Activated B cell treated with CpG ODN at 0.5 μM for 24 hours (primary cell): ENCODE data around the gene SOX1. TPM values are rescaled to one million over a fixed set of nuclear protein-coding genes. Genes with fewer than 3 reads are reported as not detected.

Experiments
- ATAC-seq: fragments of 200-7000 bp; cut with Tn5 transposase; one replicate; pipeline ENCODE4 v1.10.0; 2021; ENCODE audit warnings: low read depth, mild to moderate bottlenecking, moderate library complexity
- CTCF ChIA-PET: fragments of 350-600 bp; sonication (Branson Sonifier 250); formaldehyde crosslinking; loops from one replicate; lab custom pipeline; 2021; ENCODE audit warnings: antibody characterized with exemption; lab: Charles Lee
- POLR2A ChIA-PET: fragments of 350-600 bp; sonication (Branson Sonifier 250); formaldehyde crosslinking; loops from one replicate; lab custom pipeline; 2021; ENCODE audit warnings: antibody characterized with exemption; lab: Charles Lee
- DNase-seq: peaks from one replicate; pipeline ENCODE4 v3.0.0; 2022
- H3K27ac Mint-ChIP-seq: one replicate; pipeline ENCODE4 v1.8.0; 2020; ENCODE audit warnings: mixed read lengths
- H3K27me3 Mint-ChIP-seq: one replicate; pipeline ENCODE4 v1.8.0; 2021; ENCODE audit warnings: mixed read lengths
- H3K36me3 Mint-ChIP-seq: one replicate; pipeline ENCODE4 v1.8.0; 2021; ENCODE audit warnings: low read depth, mixed read lengths
- H3K4me1 Mint-ChIP-seq: one replicate; pipeline ENCODE4 v1.8.0; 2021; ENCODE audit warnings: mixed read lengths
- H3K4me3 Mint-ChIP-seq: one replicate; pipeline ENCODE4 v1.8.0; 2020; ENCODE audit warnings: mild to moderate bottlenecking, mixed read lengths
- H3K9me3 Mint-ChIP-seq: one replicate; pipeline ENCODE4 v1.8.0; 2020; ENCODE audit warnings: mixed read lengths
- intact Hi-C: fragments of 100-400 bp; cut with micrococcal nuclease; formaldehyde crosslinking; loops from one replicate; pipeline ENCODE4 v1.15.1; 2024
- total RNA-seq: library from RNA; stranded (reverse); gene quantifications from 2 replicates; pipeline ENCODE4 v1.2.3, GENCODE V29; 2022
- TF ChIP-seq, protein P1 (sequence below): fragments of 200-600 bp; IDR thresholded peaks from one replicate; pipeline ENCODE4 v1.8.0; 2022; ENCODE audit warnings: antibody characterized with exemption, mild to moderate bottlenecking

Gene SOX1
- total RNA-seq, 1 donor from 2014 or later: not detected

DNA sequence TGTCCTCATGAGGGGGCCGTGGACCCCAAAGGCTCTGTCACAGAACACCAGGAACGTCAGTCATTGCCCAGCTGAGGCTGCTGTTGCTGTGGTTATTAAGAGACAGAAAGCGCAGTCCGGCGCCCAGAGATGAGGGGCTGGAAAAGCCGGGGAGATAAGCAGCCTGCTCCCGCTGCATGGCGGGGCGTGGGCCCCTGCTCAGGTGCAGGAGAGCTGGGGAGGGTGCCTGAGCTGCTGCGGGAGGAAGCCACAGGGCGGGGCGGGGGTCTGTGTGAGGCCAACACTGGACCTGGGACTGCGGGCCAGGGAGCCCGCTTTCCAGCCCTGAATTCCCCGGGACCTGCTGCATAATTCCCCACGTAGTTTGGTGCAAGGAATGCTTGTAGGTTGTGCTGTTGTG, 11.3 kb downstream of the SOX1 start:
- H3K4me1 Mint-ChIP-seq: no peaks in the 10 kb centered on the region
- no peak overlapping the region for H3K27ac Mint-ChIP-seq
- ChIA-PET CTCF (no interaction called here), POLR2A (no interaction called here)
- H3K9me3 Mint-ChIP-seq: peaks cover 4% of the 10 kb centered on the region
- no peaks in the 10 kb centered on the region for H3K36me3 Mint-ChIP-seq
- intact Hi-C loops: loop anchor here (10.0 kb wide), 1 partner anchor 527 kb away; no protein-coding TSS in a partner anchor
- peaks cover 36% of the 10 kb centered on the region for H3K27me3 Mint-ChIP-seq
- DNase-seq (no peak), ATAC-seq (no peak)
- TF ChIP-seq, protein P1, sequence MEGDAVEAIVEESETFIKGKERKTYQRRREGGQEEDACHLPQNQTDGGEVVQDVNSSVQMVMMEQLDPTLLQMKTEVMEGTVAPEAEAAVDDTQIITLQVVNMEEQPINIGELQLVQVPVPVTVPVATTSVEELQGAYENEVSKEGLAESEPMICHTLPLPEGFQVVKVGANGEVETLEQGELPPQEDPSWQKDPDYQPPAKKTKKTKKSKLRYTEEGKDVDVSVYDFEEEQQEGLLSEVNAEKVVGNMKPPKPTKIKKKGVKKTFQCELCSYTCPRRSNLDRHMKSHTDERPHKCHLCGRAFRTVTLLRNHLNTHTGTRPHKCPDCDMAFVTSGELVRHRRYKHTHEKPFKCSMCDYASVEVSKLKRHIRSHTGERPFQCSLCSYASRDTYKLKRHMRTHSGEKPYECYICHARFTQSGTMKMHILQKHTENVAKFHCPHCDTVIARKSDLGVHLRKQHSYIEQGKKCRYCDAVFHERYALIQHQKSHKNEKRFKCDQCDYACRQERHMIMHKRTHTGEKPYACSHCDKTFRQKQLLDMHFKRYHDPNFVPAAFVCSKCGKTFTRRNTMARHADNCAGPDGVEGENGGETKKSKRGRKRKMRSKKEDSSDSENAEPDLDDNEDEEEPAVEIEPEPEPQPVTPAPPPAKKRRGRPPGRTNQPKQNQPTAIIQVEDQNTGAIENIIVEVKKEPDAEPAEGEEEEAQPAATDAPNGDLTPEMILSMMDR: no peak
- H3K4me3 Mint-ChIP-seq: no peak overlapping the region

DNA sequence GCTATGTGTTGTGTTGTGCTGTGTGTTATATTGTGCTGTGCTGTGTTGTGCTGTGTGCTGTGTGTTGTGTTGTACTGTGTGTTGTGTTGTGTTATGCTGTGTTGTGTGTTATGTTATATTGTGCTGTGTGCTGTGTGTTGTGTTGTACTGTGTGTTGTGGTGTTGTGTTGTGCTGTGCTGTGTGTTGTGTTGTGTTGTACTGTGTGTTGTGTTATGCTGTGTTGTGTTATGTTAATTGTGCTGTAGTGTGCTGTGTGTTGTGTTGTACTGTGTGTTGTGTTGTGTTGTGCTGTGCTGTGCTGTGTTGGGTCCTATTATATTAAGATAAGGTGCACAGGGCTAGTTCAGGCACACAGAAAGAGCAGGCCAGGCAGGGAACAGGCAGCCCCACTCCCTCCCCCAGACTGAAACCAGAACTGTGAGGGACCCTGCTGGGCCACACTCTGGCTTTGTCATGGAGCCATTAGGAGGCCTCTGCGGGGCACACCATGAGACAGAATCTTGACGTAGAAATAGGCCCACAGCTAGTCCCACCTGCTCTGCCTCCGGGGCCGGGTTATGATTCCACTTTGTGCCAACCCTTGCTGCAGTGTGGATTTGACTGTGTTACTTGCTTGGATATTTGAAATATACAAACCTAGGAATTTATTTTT, 12.1 kb downstream of the SOX1 start:
- intact Hi-C loops: loop anchor here (10.0 kb wide), 1 partner anchor 526 kb away; no protein-coding TSS in a partner anchor
- CTCF ChIA-PET: no interaction called here
- Mint-ChIP-seq H3K36me3 (no peaks in the 10 kb centered on the region), H3K9me3 (peaks cover 12% of the 10 kb centered on the region), H3K27ac (no peak overlapping the region), H3K4me1 (no peaks in the 10 kb centered on the region), H3K27me3 (peaks cover 31% of the 10 kb centered on the region), H3K4me3 (no peak overlapping the region)
- ATAC-seq: no peak
- TF ChIP-seq, protein P1: no peak
- DNase-seq: no peak
- POLR2A ChIA-PET: no interaction called here

DNA sequence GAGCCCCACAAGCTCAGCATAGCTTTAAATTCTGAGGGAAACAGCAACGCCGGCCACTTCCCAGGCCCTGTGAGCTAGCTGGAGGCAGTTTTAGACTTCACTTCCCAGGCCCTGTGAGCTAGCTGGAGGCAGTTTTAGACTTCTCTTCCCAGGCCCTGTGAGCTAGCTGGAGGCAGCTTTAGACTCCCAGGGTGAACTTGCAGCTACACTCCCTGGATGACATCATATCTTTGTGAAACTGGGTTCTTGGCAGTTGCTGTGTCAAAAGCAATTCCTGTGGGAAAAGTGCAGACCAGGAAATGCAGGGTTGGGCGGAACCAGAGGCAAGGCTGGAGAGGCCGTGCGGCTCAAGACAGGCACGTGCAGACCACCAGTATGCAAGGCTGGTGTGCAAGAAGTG, 12.7 kb downstream of the SOX1 start:
- TF ChIP-seq, protein P1: no peak
- no peak overlapping the region for H3K4me3 Mint-ChIP-seq
- H3K27ac Mint-ChIP-seq: no peak overlapping the region
- H3K27me3 Mint-ChIP-seq: peaks cover 25% of the 10 kb centered on the region
- ATAC-seq (no peak), DNase-seq (no peak)
- H3K36me3 Mint-ChIP-seq: no peaks in the 10 kb centered on the region
- ChIA-PET POLR2A (no interaction called here), CTCF (no interaction called here)
- intact Hi-C loops: loop anchor here (10.0 kb wide), 1 partner anchor 525 kb away; no protein-coding TSS in a partner anchor
- H3K9me3 Mint-ChIP-seq: peaks cover 18% of the 10 kb centered on the region
- H3K4me1 Mint-ChIP-seq: no peaks in the 10 kb centered on the region

DNA sequence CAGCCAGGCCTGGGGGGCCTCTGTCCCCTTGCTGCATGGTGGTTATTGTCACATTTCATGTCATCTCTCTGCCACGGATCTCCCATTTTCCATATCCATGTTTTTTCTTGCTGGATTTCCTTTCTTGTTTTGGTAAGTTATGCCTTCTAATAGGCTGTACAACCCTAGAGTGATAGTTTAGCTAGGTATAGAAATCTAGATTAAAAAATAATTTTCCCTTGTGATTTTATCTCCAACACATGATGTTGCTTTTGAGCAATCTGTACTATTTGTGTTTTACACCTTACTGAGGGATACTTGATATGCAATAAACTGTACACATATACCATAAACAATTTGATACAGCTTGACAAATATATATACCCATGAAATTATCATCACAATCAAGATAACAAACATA, 17.0 kb downstream of the SOX1 start:
- POLR2A ChIA-PET: no interaction called here
- H3K27ac Mint-ChIP-seq: no peak overlapping the region
- CTCF ChIA-PET: no interaction called here
- no peak overlapping the region for H3K4me3 Mint-ChIP-seq
- TF ChIP-seq, protein P1: no peak
- no peak for ATAC-seq
- H3K4me1 Mint-ChIP-seq: no peaks in the 10 kb centered on the region
- no peaks in the 10 kb centered on the region for H3K36me3 Mint-ChIP-seq
- intact Hi-C loops: no loop called here
- DNase-seq: no peak
- H3K9me3 Mint-ChIP-seq: peaks cover 25% of the 10 kb centered on the region
- H3K27me3 Mint-ChIP-seq: peaks cover 13% of the 10 kb centered on the region

DNA sequence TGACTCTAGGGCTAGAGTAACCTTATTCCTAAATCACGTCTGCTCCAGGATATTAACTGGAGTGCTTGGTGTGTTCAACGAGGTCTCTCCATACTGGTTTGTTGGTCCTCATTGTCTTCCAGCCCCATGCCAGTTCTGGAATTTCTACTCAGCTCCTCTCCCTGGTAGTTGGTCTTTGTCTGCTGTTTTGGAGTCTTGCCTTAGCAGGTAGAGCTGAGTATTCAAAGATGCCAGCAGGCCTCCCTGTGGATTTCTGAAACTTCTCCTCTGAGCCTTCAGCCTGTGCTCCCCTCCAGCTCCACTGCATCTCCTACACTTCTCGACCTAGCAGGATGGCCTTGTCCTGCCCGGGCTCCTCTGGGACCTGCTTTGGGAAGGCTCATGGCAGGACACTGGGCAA, 25.5 kb downstream of the SOX1 start:
- TF ChIP-seq, protein P1: no peak
- H3K27me3 Mint-ChIP-seq: peaks cover 14% of the 10 kb centered on the region
- no peaks in the 10 kb centered on the region for H3K4me1 Mint-ChIP-seq
- CTCF ChIA-PET: no interaction called here
- ATAC-seq (no peak), DNase-seq (no peak)
- H3K9me3 Mint-ChIP-seq: no peaks in the 10 kb centered on the region
- POLR2A ChIA-PET: no interaction called here
- H3K36me3 Mint-ChIP-seq: no peaks in the 10 kb centered on the region
- H3K27ac Mint-ChIP-seq: no peak overlapping the region
- H3K4me3 Mint-ChIP-seq: no peak overlapping the region
- intact Hi-C loops: no loop called here
